Right kidney (tissue), 9 donors: Measurements from ENCODE around the gene ZC3H10.
"Not testable (repeated sequence)": the region's sequence is repeated elsewhere in the genome, so short reads cannot be mapped to it uniquely, and the experiment has no call there.

Experiments
- DNase-seq: peaks from one replicate; pipeline ENCODE4 v3.0.0-alpha.2; 2016
- long read RNA-seq, 8 donors: transcript quantifications; one replicate each; lab custom pipeline, GENCODE V29; 2026

The ZC3H10 gene
- long read RNA-seq, donor 1, full-length matches to known transcripts, result 4 of 4 reads
- long read RNA-seq, donor 1, partial matches to known transcripts, result 0 of 4 reads
- long read RNA-seq, donor 1, other reads (novel, unspliced or antisense), result 0 of 4 reads
- long read RNA-seq, donor 2, full-length matches to known transcripts, result 7 of 7 reads
- long read RNA-seq, donor 2, partial matches to known transcripts, result 0 of 7 reads
- long read RNA-seq, donor 2, other reads (novel, unspliced or antisense), result 0 of 7 reads
- long read RNA-seq, donor 3, result 0 reads
- long read RNA-seq, donor 4, full-length matches to known transcripts, result 5 of 5 reads
- long read RNA-seq, donor 4, partial matches to known transcripts, result 0 of 5 reads
- long read RNA-seq, donor 4, other reads (novel, unspliced or antisense), result 0 of 5 reads
- long read RNA-seq, donor 5, full-length matches to known transcripts, result 5 of 5 reads
- long read RNA-seq, donor 5, partial matches to known transcripts, result 0 of 5 reads
- long read RNA-seq, donor 5, other reads (novel, unspliced or antisense), result 0 of 5 reads
- long read RNA-seq, donor 6, full-length matches to known transcripts, result 4 of 4 reads
- long read RNA-seq, donor 6, partial matches to known transcripts, result 0 of 4 reads
- long read RNA-seq, donor 6, other reads (novel, unspliced or antisense), result 0 of 4 reads
- long read RNA-seq, donor 7, full-length matches to known transcripts, result 6 of 6 reads
- long read RNA-seq, donor 7, partial matches to known transcripts, result 0 of 6 reads
- long read RNA-seq, donor 7, other reads (novel, unspliced or antisense), result 0 of 6 reads
- long read RNA-seq, donor 8, full-length matches to known transcripts, result 7 of 7 reads
- long read RNA-seq, donor 8, partial matches to known transcripts, result 0 of 7 reads
- long read RNA-seq, donor 8, other reads (novel, unspliced or antisense), result 0 of 7 reads

- DNase-seq, result peak; percentile 95
Observed at GRCh38 chr12:56117778-56118687, at the start of gene ZC3H10. ZC3H10 (plus strand) TSS chr12:56118266; CDS start chr12:56120563, 2,297 bp downstream.

GRCh38 chr12:56071648-56072047 lies 46.4 kb upstream of the ZC3H10 start:
- no peak for DNase-seq

GRCh38 chr12:56074396-56074795 lies 43.7 kb upstream of the ZC3H10 start:
- DNase-seq, result no peak

GRCh38 chr12:56077966-56078365 lies 40.1 kb upstream of the ZC3H10 start:
- not testable (repeated sequence) for DNase-seq

- no peak for DNase-seq
Observed at GRCh38 chr12:56078427-56078826, 39.6 kb upstream of the ZC3H10 start.

- DNase-seq, result peak; percentile 95
Observed at GRCh38 chr12:56078931-56079722, 38.9 kb upstream of the ZC3H10 start.

- DNase-seq, result peak; percentile 90
Observed at GRCh38 chr12:56079723-56080555, 38.1 kb upstream of the ZC3H10 start, which contains the start of gene ERBB3. ERBB3 (plus strand) TSS chr12:56080165; CDS start chr12:56080301, 136 bp downstream.

GRCh38 chr12:56080556-56081138 lies 37.4 kb upstream of the ZC3H10 start:
- no peak for DNase-seq

GRCh38 chr12:56081393-56082347 lies 36.4 kb upstream of the ZC3H10 start:
- DNase-seq, result peak; percentile 25

- no peak for DNase-seq
Observed at GRCh38 chr12:56082382-56082781, 35.7 kb upstream of the ZC3H10 start.

GRCh38 chr12:56082967-56083366 lies 35.1 kb upstream of the ZC3H10 start:
- DNase-seq, result no peak

- no peak for DNase-seq
Observed at GRCh38 chr12:56084958-56085543, 33.0 kb upstream of the ZC3H10 start.

- no peak for DNase-seq
Observed at GRCh38 chr12:56086096-56086495, 32.0 kb upstream of the ZC3H10 start.

GRCh38 chr12:56086608-56087007 lies 31.5 kb upstream of the ZC3H10 start:
- DNase-seq, result no peak

GRCh38 chr12:56087220-56087619 lies 30.8 kb upstream of the ZC3H10 start:
- DNase-seq, result no peak

GRCh38 chr12:56097738-56098137 lies 20.3 kb upstream of the ZC3H10 start:
- no peak for DNase-seq

- no peak for DNase-seq
Observed at GRCh38 chr12:56098592-56098991, 19.5 kb upstream of the ZC3H10 start.

GRCh38 chr12:56099787-56100186 lies 18.3 kb upstream of the ZC3H10 start:
- DNase-seq, result no peak
